ENCODE data around the gene AMPD2.

GRCh38 chr1:109634292-109634691, 14.7 kb downstream of the AMPD2 start:
- no peak for TF ChIP-seq FUS (optimal IDR thresholded peaks at IDR 0.05; ENCODE audit: low read depth, low read length)
- TF ChIP-seq CTCF (IDR thresholded peaks at IDR 0.05 in 2 of 3, conservative IDR thresholded peaks at IDR 0.05 in 1 of 3; ENCODE audit: insufficient read depth in 2 of 3, low read depth in 1 of 3, low read length in 3 of 3): no peak
- no peak for TF ChIP-seq CBX3 (IDR thresholded peaks at IDR 0.05; ENCODE audit: borderline replicate concordance in 1 of 2, low read length in 2 of 2)
- TF ChIP-seq E2F6 (IDR thresholded peaks at IDR 0.05; ENCODE audit: borderline replicate concordance in 1 of 2, extremely low read depth in 1 of 2, insufficient read depth in 1 of 2, insufficient read length in 1 of 2, low read depth in 1 of 2, low read length in 1 of 2, poor library complexity in 1 of 2, severe bottlenecking in 1 of 2): no peak
- TF ChIP-seq ZC3H4 (CRISPR knock-in tag; IDR thresholded peaks at IDR 0.05; ENCODE audit: borderline replicate concordance): no peak
